IMR-90 (cell line): ENCODE results near the gene TEX261. TPM values are rescaled to one million over a fixed set of nuclear protein-coding genes. Genes with fewer than 3 reads are reported as not detected.

Experiments used
- ATAC-seq: fragments of 200-7000 bp; cut with Tn5 transposase; 2 replicates; pipeline ENCODE4 v1.9.1; 2020; ENCODE audit warnings: low read depth, mild to moderate bottlenecking, moderate library complexity
- BruUV-seq: library from RNA; stranded (reverse); fragments of 400-500 nt; replicated peaks from 2 replicates; lab custom pipeline; 2021; lab: Mats Ljungman, UMichigan
- CTCF ChIA-PET: fragments of 300-600 bp; formaldehyde crosslinking; extraction: SDS; loops from one replicate; lab custom pipeline; 2021; ENCODE audit warnings: antibody characterized with exemption; lab: Yijun Ruan, JAX
- POLR2A ChIA-PET: fragments of 300-600 bp; sonication (Branson Sonifier 250); formaldehyde crosslinking; loops from one replicate; lab custom pipeline; 2022; ENCODE audit warnings: antibody characterized with exemption; ENCODE audit not compliant: unreplicated experiment; lab: Charles Lee
- DNase-seq: peaks from one replicate; pipeline ENCODE4 v3.0.0; 2013
- H2AFZ ChIP-seq: replicated peaks from 2 replicates; pipeline ENCODE3; 2013; ENCODE audit warnings: low read length, mild to moderate bottlenecking; ENCODE audit not compliant: poor library complexity
- H2AK5ac ChIP-seq: 2 replicates; pipeline ENCODE4 v1.6.1; 2013; ENCODE audit warnings: low read depth, low read length, inconsistent platforms
- H2AK9ac ChIP-seq: replicated peaks from 2 replicates; pipeline ENCODE3; 2013; ENCODE audit warnings: mild to moderate bottlenecking, low read depth, low read length, moderate library complexity; ENCODE audit not compliant: poor library complexity
- H2BK120ac ChIP-seq: 2 replicates; pipeline ENCODE4 v1.6.1; 2013; ENCODE audit warnings: low read depth, low read length, inconsistent platforms
- H2BK15ac ChIP-seq: 3 replicates; pipeline ENCODE4 v1.6.1; 2013; ENCODE audit warnings: low read depth, low read length, inconsistent platforms
- H2BK20ac ChIP-seq: 2 replicates; pipeline ENCODE4 v1.6.1; 2013; ENCODE audit warnings: low read depth, mild to moderate bottlenecking, inconsistent platforms, low read length, moderate library complexity
- H2BK5ac ChIP-seq: 2 replicates; pipeline ENCODE4 v1.6.1; 2013; ENCODE audit warnings: mild to moderate bottlenecking, low read depth, low read length, inconsistent platforms; ENCODE audit not compliant: poor library complexity, severe bottlenecking
- H3K14ac ChIP-seq: replicated peaks from 2 replicates; pipeline ENCODE4 v1.6.1; 2013; ENCODE audit warnings: low read depth, low read length, inconsistent platforms
- H3K18ac ChIP-seq: 2 replicates; pipeline ENCODE4 v1.6.1; 2013; ENCODE audit warnings: low read depth, low read length, control low read depth
- H3K23ac ChIP-seq: 2 replicates; pipeline ENCODE4 v1.6.1; 2013; ENCODE audit warnings: low read depth, low read length, inconsistent platforms
- H3K27ac ChIP-seq: 2 replicates; pipeline ENCODE4 v1.5.1; 2013; ENCODE audit warnings: mild to moderate bottlenecking, control low read depth, low read length; ENCODE audit not compliant: insufficient read depth
- H3K27me3 ChIP-seq: 2 replicates; pipeline ENCODE4 v1.6.1; 2013; ENCODE audit warnings: low read length; ENCODE audit not compliant: control insufficient read depth, insufficient read depth
- H3K36me3 ChIP-seq: 2 replicates; pipeline ENCODE4 v1.6.1; 2013; ENCODE audit warnings: low read length, mixed read lengths; ENCODE audit not compliant: control insufficient read depth, insufficient read depth
- H3K4ac ChIP-seq: 2 replicates; pipeline ENCODE4 v1.6.1; 2013; ENCODE audit warnings: low read depth, low read length, inconsistent platforms
- H3K4me1 ChIP-seq: 2 replicates; pipeline ENCODE4 v1.6.1; 2013; ENCODE audit warnings: low read length, mixed read lengths; ENCODE audit not compliant: control insufficient read depth, insufficient read depth
- H3K4me2 ChIP-seq: 2 replicates; pipeline ENCODE4 v1.6.1; 2013; ENCODE audit warnings: low read depth, mild to moderate bottlenecking, control low read depth, low read length, moderate library complexity
- H3K4me3 ChIP-seq: 2 replicates; pipeline ENCODE4 v1.5.1; 2013; ENCODE audit warnings: low read depth, mild to moderate bottlenecking, control low read depth, low read length, moderate library complexity; ENCODE audit not compliant: insufficient read depth
- H3K56ac ChIP-seq: 2 replicates; pipeline ENCODE4 v1.6.1; 2013; ENCODE audit warnings: low read length, inconsistent platforms; ENCODE audit not compliant: insufficient read depth; ENCODE audit errors: extremely low read depth
- H3K79me1 ChIP-seq, 2 experiments: 2 replicates each; pipeline ENCODE4 v1.6.1; 2013; ENCODE audit warnings: low read length in 2 of 2, inconsistent platforms in 1 of 2, low read depth in 1 of 2
- H3K9ac ChIP-seq: 2 replicates; pipeline ENCODE4 v1.6.1; 2013; ENCODE audit warnings: low read depth, low read length, control low read depth
- H3K9me1 ChIP-seq: 2 replicates; pipeline ENCODE4 v1.6.1; 2013; ENCODE audit warnings: low read length, inconsistent platforms; ENCODE audit not compliant: insufficient read depth
- H3K9me3 ChIP-seq: 2 replicates; pipeline ENCODE4 v1.6.1; 2013; ENCODE audit warnings: low read length; ENCODE audit not compliant: control insufficient read depth, insufficient read depth
- H4K20me1 ChIP-seq: 2 replicates; pipeline ENCODE4 v1.6.1; 2013; ENCODE audit warnings: low read length, inconsistent platforms; ENCODE audit not compliant: insufficient read depth
- H4K5ac ChIP-seq: 2 replicates; pipeline ENCODE4 v1.6.1; 2013; ENCODE audit warnings: mild to moderate bottlenecking, low read depth, low read length, control low read depth
- H4K8ac ChIP-seq, 2 experiments: 2 replicates each; pipeline ENCODE4 v1.6.1; 2013; ENCODE audit warnings: low read depth in 2 of 2, low read length in 2 of 2, control low read depth in 1 of 2, inconsistent platforms in 1 of 2
- H4K91ac ChIP-seq: 2 replicates; pipeline ENCODE4 v1.6.1; 2013; ENCODE audit warnings: low read depth, low read length, inconsistent platforms; ENCODE audit not compliant: insufficient read depth
- CHD1 ChIP-seq: IDR thresholded peaks from 2 replicates; pipeline ENCODE4 v1.6.1; 2012; ENCODE audit warnings: low read depth, low read length, improper control_type of control experiment
- FOS ChIP-seq: fragments of 150-350 bp; IDR thresholded peaks from 2 replicates; pipeline ENCODE4 v1.6.1; 2016; ENCODE audit warnings: low read depth, low read length
- WGBS, 2 experiments: methylation state at CpG; one replicate each; pipeline versions ENCODE4 v1.1.5 to v1.1.7; 2013; ENCODE audit warnings: missing lambda C conversion rate in 2 of 2; ENCODE audit not compliant: insufficient read length in 1 of 2; ENCODE audit errors: extremely low coverage in 2 of 2; 5-methylcytosine and 5-hydroxymethylcytosine counted together
- dilution Hi-C: fragments of 300-500 bp; cut with HindIII; formaldehyde crosslinking; loops from one replicate; pipeline ENCODE4 v1.14.3; 2018; ENCODE audit warnings: low sequenced_read_pairs; ENCODE audit not compliant: unreplicated experiment
- in situ Hi-C: fragments of 300-500 bp; cut with MboI; formaldehyde crosslinking; loops from 3 replicates; pipeline ENCODE4 v1.14.3; 2019; ENCODE audit warnings: low sequenced_read_pairs, inconsistent platforms, mixed read lengths
- intact Hi-C: fragments of 100-400 bp; cut with micrococcal nuclease; formaldehyde crosslinking; loops from 2 replicates; pipeline ENCODE4 v1.10.0; 2022
- polyA plus RNA-seq, 3 experiments: library from polyadenylated mRNA; depleted of rRNA; stranded (reverse); fragments of >200 nt; gene quantifications; 2 replicates each; pipeline ENCODE4 v1.2.3, GENCODE V29; 2012; ENCODE audit warnings: low replicate concordance in 1 of 3
- total RNA-seq: library from RNA; depleted of rRNA; stranded (reverse); fragments of >200 nt; gene quantifications from 2 replicates; pipeline ENCODE4 v1.2.3, GENCODE V29; 2012

TEX261 gene
- total and polyA plus RNA-seq, 2 of the 4 experiments (the other 2 are of a cell fraction) = 26.3 to 69.8 TPM

- no peak for TF ChIP-seq CHD1
Observed at GRCh38 chr2:70942396-70943204, 52.1 kb downstream of the TEX261 start (continued).

- Histone ChIP-seq H3K79me1 (no peaks in the 10 kb centered on the region), H4K8ac (no peak overlapping the region), H3K18ac (no peak overlapping the region), H2BK5ac (no peak overlapping the region), H2BK120ac (no peak overlapping the region), H3K27me3 (no peaks in the 10 kb centered on the region; the same call in 1 of the 2 replicates), H3K9me1 (peaks cover 2% of the 10 kb centered on the region; the same call in 1 of the 2 replicates), H3K9ac (no peak overlapping the region), H4K20me1 (no peaks in the 10 kb centered on the region; the same call in 1 of the 2 replicates), H4K5ac (no peak overlapping the region), H2AK5ac (no peak overlapping the region), H3K4ac (no peak overlapping the region), H3K9me3 (no peaks in the 10 kb centered on the region), H3K27ac (no peak overlapping the region), H2BK15ac (no peak overlapping the region), H2AK9ac (no peak overlapping the region), H3K36me3 (no peaks in the 10 kb centered on the region), H3K4me3 (no peak overlapping the region), H3K56ac (no peak overlapping the region), H3K4me1 (peaks cover 2% of the 10 kb centered on the region; the same call in 1 of the 2 replicates), H2AFZ (no peak overlapping the region), H2BK20ac (no peak overlapping the region), H3K14ac (no peak overlapping the region), H4K91ac (no peak overlapping the region), H3K4me2 (no peak overlapping the region), H3K23ac (no peak overlapping the region)
- BruUV-seq = no TSS peak
- intact Hi-C loops (no loop called here), dilution Hi-C loops (no loop called here), in situ Hi-C loops (no loop called here)
- DNase-seq (no peak), ATAC-seq (no peak)
- ChIA-PET POLR2A (no interaction called here), CTCF (no interaction called here)
- no peak for TF ChIP-seq FOS
- WGBS, 2 experiments = 71% methylated on average over 2 of the region's 5 CpGs; no CpG with 5 or more reads in 1 of the 2 experiments
Observed at GRCh38 chr2:70941701-70942100, 53.0 kb downstream of the TEX261 start.
